Mononuclear cell (primary cell): ENCODE measurements around the gene TSLP. TPM values are rescaled to one million over a fixed set of nuclear protein-coding genes. Genes with fewer than 3 reads are reported as not detected.

Experiments
- H3K27me3 ChIP-seq: 2 replicates; pipeline ENCODE4 v1.6.0; 2011; ENCODE audit warnings: low read length, control low read depth; ENCODE audit not compliant: insufficient read depth
- H3K4me1 ChIP-seq: 2 replicates; pipeline ENCODE4 v1.5.1; 2011; ENCODE audit warnings: mild to moderate bottlenecking, low read length, control low read depth; ENCODE audit not compliant: insufficient read depth
- H3K4me3 ChIP-seq: 2 replicates; pipeline ENCODE4 v1.5.1; 2011; ENCODE audit warnings: mild to moderate bottlenecking, low read length, moderate library complexity
- H3K9me3 ChIP-seq: 2 replicates; pipeline ENCODE4 v1.5.1; 2011; ENCODE audit warnings: low read depth, mild to moderate bottlenecking, control low read depth, low read length
- total RNA-seq: library from RNA; depleted of rRNA; stranded (reverse); fragments of >200 nt; gene quantifications from one replicate; pipeline ENCODE4 v1.2.3, GENCODE V29; 2012

The TSLP gene
- total RNA-seq, 1 donor, result 0.21 TPM

DNA sequence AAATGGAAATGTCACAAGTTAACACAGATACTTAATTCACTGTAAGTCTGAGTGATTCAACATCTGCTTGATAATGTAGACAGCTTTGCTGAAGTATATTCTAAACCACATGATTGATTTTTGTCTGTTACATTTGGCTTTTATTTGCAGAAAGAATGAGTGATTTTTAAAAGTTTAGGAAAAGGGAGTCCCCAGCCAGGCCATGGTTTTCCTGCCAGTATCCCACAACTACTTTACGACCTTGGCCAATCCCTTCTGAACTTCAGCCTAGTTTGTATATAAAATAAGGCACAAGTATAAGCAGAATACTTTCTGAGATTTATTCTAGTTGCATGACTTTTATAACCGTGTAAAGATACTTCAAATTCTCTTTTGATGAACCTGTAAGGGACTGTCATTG, 47.7 kb downstream of the TSLP start:
- H3K4me1 ChIP-seq, result peaks cover 13% of the 10 kb centered on the region
- no peak overlapping the region for H3K4me3 ChIP-seq
- H3K27me3 ChIP-seq, result no peaks in the 10 kb centered on the region
- no peaks in the 10 kb centered on the region for H3K9me3 ChIP-seq

DNA sequence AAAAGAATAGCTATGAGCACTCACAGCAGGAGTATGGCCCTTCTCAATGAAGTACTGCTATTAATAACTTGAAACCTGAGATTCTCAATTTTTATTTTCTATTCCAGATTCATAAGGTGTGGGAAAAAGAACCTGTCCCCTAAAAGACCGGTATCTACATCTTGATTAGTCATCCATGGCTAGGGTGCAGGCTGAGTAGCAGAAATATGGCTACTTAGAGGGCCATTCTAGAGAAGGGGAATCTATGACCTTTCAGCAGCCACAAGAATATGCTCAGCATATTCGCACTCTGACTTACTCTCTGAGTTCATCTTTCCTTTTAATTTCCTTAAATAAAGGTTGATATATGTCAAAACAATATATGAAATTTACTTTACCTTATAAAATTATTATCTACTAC, 48.3 kb downstream of the TSLP start:
- no peak overlapping the region for H3K4me3 ChIP-seq
- H3K4me1 ChIP-seq, result peaks cover 13% of the 10 kb centered on the region
- no peaks in the 10 kb centered on the region for H3K9me3 ChIP-seq
- no peaks in the 10 kb centered on the region for H3K27me3 ChIP-seq

- H3K4me3 ChIP-seq, result no peak overlapping the region
- no peaks in the 10 kb centered on the region for H3K27me3 ChIP-seq
- no peaks in the 10 kb centered on the region for H3K9me3 ChIP-seq
- H3K4me1 ChIP-seq, result peaks cover 11% of the 10 kb centered on the region
Observed at GRCh38 chr5:111120911-111121310, 49.4 kb downstream of the TSLP start.

DNA sequence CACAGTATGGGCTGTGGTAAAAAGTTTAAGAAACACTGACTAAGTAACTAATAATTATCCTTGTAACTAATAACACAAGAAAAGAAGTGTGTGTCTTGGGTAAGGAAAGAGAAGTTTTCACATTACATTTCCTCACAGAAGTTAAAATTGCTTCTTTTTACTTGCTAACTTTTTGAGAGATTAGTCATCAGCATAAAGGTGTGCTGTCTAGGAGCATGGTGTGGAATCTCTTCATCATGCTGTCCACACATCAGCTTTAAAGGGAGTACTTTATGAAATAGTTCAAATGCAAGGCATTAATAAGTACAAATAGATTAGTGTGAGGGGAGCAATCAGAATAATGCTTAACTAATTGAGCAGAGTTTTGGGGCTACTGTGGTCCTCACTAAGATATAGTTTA, 50.4 kb downstream of the TSLP start:
- H3K4me1 ChIP-seq, result peaks cover 3% of the 10 kb centered on the region
- no peaks in the 10 kb centered on the region for H3K9me3 ChIP-seq
- no peaks in the 10 kb centered on the region for H3K27me3 ChIP-seq
- no peak overlapping the region for H3K4me3 ChIP-seq

GRCh38 chr5:111122398-111122797, 50.9 kb downstream of the TSLP start:
- H3K9me3 ChIP-seq, result no peaks in the 10 kb centered on the region
- no peaks in the 10 kb centered on the region for H3K27me3 ChIP-seq

GRCh38 chr5:111124793-111125192, 53.3 kb downstream of the TSLP start:
- Histone ChIP-seq H3K4me3 (no peak overlapping the region), H3K9me3 (no peaks in the 10 kb centered on the region), H3K4me1 (no peaks in the 10 kb centered on the region), H3K27me3 (no peaks in the 10 kb centered on the region)

More at GRCh38 chr5:111122398-111122797, 50.9 kb downstream of the TSLP start:
- H3K4me3 ChIP-seq, result no peak overlapping the region
- H3K4me1 ChIP-seq, result no peaks in the 10 kb centered on the region

GRCh38 chr5:111126896-111127295, 55.4 kb downstream of the TSLP start:
- no peak overlapping the region for H3K4me3 ChIP-seq
- no peaks in the 10 kb centered on the region for H3K9me3 ChIP-seq
- H3K4me1 ChIP-seq, result no peaks in the 10 kb centered on the region
- H3K27me3 ChIP-seq, result no peaks in the 10 kb centered on the region

Other genes starting within 250 kb of the TSLP start
- gene WDR36, start 20.6 kb downstream of the TSLP start, total RNA-seq, result 33.1 TPM
- gene CAMK4, start 152.7 kb downstream of the TSLP start, total RNA-seq, result 89.3 TPM